H7 (cell line): ENCODE results near the gene HSPA1B. TPM values are rescaled to one million over a fixed set of nuclear protein-coding genes. Genes with fewer than 3 reads are reported as not detected.
A peak's percentile ranks its signal among the peaks of the same experiment; 100 is the strongest.

ENCODE experiments used
- DNase-seq: peaks from one replicate; pipeline ENCODE4 v3.0.0; 2012
- H3K27me3 ChIP-seq: 2 replicates; pipeline ENCODE4 v1.6.0; 2011; ENCODE audit warnings: mild to moderate bottlenecking, low read length; ENCODE audit not compliant: control insufficient read depth, insufficient read depth
- H3K36me3 ChIP-seq: replicated peaks from 2 replicates; pipeline ENCODE4 v1.5.1; 2011; ENCODE audit warnings: low read length; ENCODE audit not compliant: control insufficient read depth, insufficient read depth
- H3K4me3 ChIP-seq: 2 replicates; pipeline ENCODE4 v1.5.1; 2011; ENCODE audit warnings: low read depth, mild to moderate bottlenecking, control low read depth, low read length, moderate library complexity; ENCODE audit not compliant: insufficient read depth
- total RNA-seq: library from RNA; depleted of rRNA; stranded (reverse); fragments of >200 nt; shearing (Covaris generic); gene quantifications from 2 replicates; pipeline ENCODE4 v1.2.3, GENCODE V29; 2014; rRNA removed

The HSPA1B gene
- total RNA-seq, result 63.3 and 70.4 TPM in 2 replicates

GRCh38 chr6:31827286-31828079 is at the start of gene HSPA1B:
Gene HSPA1B, plus strand, starts transcription at chr6:31827738. Its CDS starts 213 bp downstream, at chr6:31827951.
- Histone ChIP-seq H3K36me3 (no peaks in the 10 kb centered on the region), H3K4me3 (peak within 1 kb of the TSS; percentile 67), H3K27me3 (no peaks in the 10 kb centered on the region)
- peak; percentile 99 for DNase-seq

- Histone ChIP-seq H3K27me3 (no peaks in the 10 kb centered on the region), H3K4me3 (no peak overlapping the region), H3K36me3 (peaks cover 13% of the 10 kb centered on the region)
- no peak for DNase-seq
These were observed 49.3 kb upstream of the HSPA1B start for GRCh38 chr6:31778193-31778592.

- no peak overlapping the region for H3K4me3 ChIP-seq
- no peak for DNase-seq
- H3K27me3 ChIP-seq, result no peaks in the 10 kb centered on the region
- H3K36me3 ChIP-seq, result peaks cover 17% of the 10 kb centered on the region
These were observed 48.3 kb upstream of the HSPA1B start for GRCh38 chr6:31778999-31779885.

- Histone ChIP-seq H3K36me3 (peaks cover 22% of the 10 kb centered on the region), H3K27me3 (no peaks in the 10 kb centered on the region), H3K4me3 (no peak overlapping the region)
- no peak for DNase-seq
These were observed 47.6 kb upstream of the HSPA1B start for GRCh38 chr6:31779908-31780307.

- Histone ChIP-seq H3K36me3 (peaks cover 28% of the 10 kb centered on the region), H3K27me3 (no peaks in the 10 kb centered on the region), H3K4me3 (no peak overlapping the region)
- DNase-seq, result peak; percentile 39
These were observed 46.9 kb upstream of the HSPA1B start for GRCh38 chr6:31780507-31781243.

GRCh38 chr6:31781244-31782125 is 46.1 kb upstream of the HSPA1B start:
- Histone ChIP-seq H3K36me3 (peaks cover 28% of the 10 kb centered on the region), H3K27me3 (no peaks in the 10 kb centered on the region), H3K4me3 (no peak overlapping the region)
- DNase-seq, result no peak

GRCh38 chr6:31782126-31782855 is 45.2 kb upstream of the HSPA1B start:
- Histone ChIP-seq H3K36me3 (peaks cover 28% of the 10 kb centered on the region), H3K4me3 (no peak overlapping the region), H3K27me3 (no peaks in the 10 kb centered on the region)
- DNase-seq, result no peak

GRCh38 chr6:31784098-31784925 is 43.2 kb upstream of the HSPA1B start:
- peaks cover 29% of the 10 kb centered on the region for H3K36me3 ChIP-seq
- DNase-seq, result peak; percentile 16
- H3K27me3 ChIP-seq, result no peaks in the 10 kb centered on the region
- H3K4me3 ChIP-seq, result no peak overlapping the region

- DNase-seq, result peak; percentile 13
- peaks cover 26% of the 10 kb centered on the region for H3K36me3 ChIP-seq
These were observed 42.1 kb upstream of the HSPA1B start for GRCh38 chr6:31785475-31785874.

GRCh38 chr6:31791324-31792089 is 36.0 kb upstream of the HSPA1B start:
- Histone ChIP-seq H3K27me3 (no peaks in the 10 kb centered on the region), H3K4me3 (no peak overlapping the region), H3K36me3 (peaks cover 16% of the 10 kb centered on the region)
- DNase-seq, result peak; percentile 94

More at GRCh38 chr6:31785475-31785874, 42.1 kb upstream of the HSPA1B start:
- H3K27me3 ChIP-seq, result no peaks in the 10 kb centered on the region
- no peak overlapping the region for H3K4me3 ChIP-seq

GRCh38 chr6:31792090-31792374 is 35.5 kb upstream of the HSPA1B start:
- Histone ChIP-seq H3K27me3 (no peaks in the 10 kb centered on the region), H3K4me3 (no peak overlapping the region), H3K36me3 (peaks cover 18% of the 10 kb centered on the region)
- no peak for DNase-seq

GRCh38 chr6:31792761-31793171 is 34.8 kb upstream of the HSPA1B start:
- Histone ChIP-seq H3K36me3 (peaks cover 18% of the 10 kb centered on the region), H3K4me3 (no peak overlapping the region), H3K27me3 (no peaks in the 10 kb centered on the region)
- DNase-seq, result no peak
